K562 (cell line): ENCODE results near the gene HTRA3. TPM values are rescaled to one million over a fixed set of nuclear protein-coding genes. Genes with fewer than 3 reads are reported as not detected.

Experiments used
- ATAC-seq: fragments of 200-7000 bp; cut with Tn5 transposase; 3 replicates; pipeline ENCODE4 v1.9.1; 2020; ENCODE audit warnings: moderate library complexity
- BruUV-seq: library from RNA; stranded (reverse); fragments of 400-500 nt; replicated peaks from 2 replicates; lab custom pipeline; 2021; lab: Mats Ljungman, UMichigan
- CTCF ChIA-PET: fragments of 300-600 bp; formaldehyde crosslinking; extraction: SDS; loops from one replicate; lab custom pipeline; 2021; ENCODE audit warnings: low intra/inter-chr PET ratio; lab: Yijun Ruan, JAX
- POLR2A ChIA-PET: fragments of 300-600, 350-650 bp; sonication (Branson Sonifier 250); formaldehyde crosslinking; extraction: SDS; loops from one replicate; lab custom pipeline; 2021; ENCODE audit warnings: antibody characterized with exemption, inconsistent platforms; lab: Yijun Ruan, JAX
- DNase-seq, 4 experiments: peaks; one replicate each; pipeline versions ENCODE4 v3.0.0 to v3.0.0-alpha.2; 2011 to 2018; ENCODE audit warnings: low spot score in 3 of 4, mixed read lengths in 3 of 4; ENCODE audit errors: extremely low read depth in 1 of 4
- FAIRE-seq: peaks from 2 replicates; lab custom pipeline; 2011; peaks lifted over from hg19 to GRCh38; lab: Jason Lieb, UNC
- H2AFZ ChIP-seq: 2 replicates; pipeline ENCODE4 v1.6.0; 2011; ENCODE audit warnings: low read depth, low read length, control low read depth, inconsistent platforms
- H3K27ac ChIP-seq: fragments of 200-600 bp; 3 replicates; pipeline ENCODE4 v1.8.0; 2011; ENCODE audit warnings: low read depth, mild to moderate bottlenecking, control low read depth, inconsistent platforms, low read length, moderate library complexity, mixed read lengths; ENCODE audit errors: extremely low read depth
- H3K27me3 ChIP-seq, 2 experiments: fragments of 300-600 bp in 1 of 2; 2 replicates in 1 of 2; 3 replicates in 1 of 2; pipeline versions ENCODE4 v1.6.0 to v1.8.0; 2011; ENCODE audit warnings: inconsistent platforms in 2 of 2, low read length in 2 of 2, mild to moderate bottlenecking in 1 of 2, mixed read lengths in 1 of 2, moderate library complexity in 1 of 2; ENCODE audit not compliant: control insufficient read depth in 2 of 2, insufficient read depth in 2 of 2
- H3K36me3 ChIP-seq: fragments of 300-600 bp; 3 replicates; pipeline ENCODE4 v1.8.0; 2011; ENCODE audit warnings: mild to moderate bottlenecking, low read length, inconsistent platforms; ENCODE audit not compliant: control insufficient read depth, insufficient read depth
- H3K4me1 ChIP-seq, 2 experiments: fragments of 200-600 bp in 1 of 2; replicated peaks in 1 of 2; 2 replicates in 1 of 2; 3 replicates in 1 of 2; pipeline versions ENCODE4 v1.5.1 to v1.8.0; 2011; ENCODE audit warnings: inconsistent platforms in 2 of 2, low read length in 2 of 2, mild to moderate bottlenecking in 1 of 2, mixed read lengths in 1 of 2, moderate library complexity in 1 of 2; ENCODE audit not compliant: control insufficient read depth in 2 of 2, insufficient read depth in 2 of 2
- H3K4me2 ChIP-seq: 2 replicates; pipeline ENCODE4 v1.6.1; 2011; ENCODE audit warnings: low read length, control low read depth, inconsistent platforms, mixed read lengths; ENCODE audit not compliant: insufficient read depth
- H3K4me3 ChIP-seq: fragments of 200-600 bp; sonication (generic), shearing (Covaris generic); 2 replicates; pipeline ENCODE4 v1.5.1; 2016; ENCODE audit warnings: control low read depth, inconsistent platforms
- H3K79me2 ChIP-seq: fragments of 200-600 bp; 3 replicates; pipeline ENCODE4 v1.8.0; 2011; ENCODE audit warnings: low read length, inconsistent platforms; ENCODE audit not compliant: control insufficient read depth, insufficient read depth
- H3K9ac ChIP-seq, 2 experiments: 2 replicates each; pipeline versions ENCODE4 v1.6.0 to v1.6.1; 2011; ENCODE audit warnings: low read depth in 2 of 2, low read length in 2 of 2, control low read depth in 1 of 2, inconsistent platforms in 1 of 2, mild to moderate bottlenecking in 1 of 2, mixed read lengths in 1 of 2; ENCODE audit not compliant: insufficient read depth in 1 of 2
- H3K9me1 ChIP-seq: one replicate; pipeline ENCODE4 v1.6.0; 2011; ENCODE audit warnings: inconsistent platforms, mild to moderate bottlenecking, low read length, moderate library complexity; ENCODE audit not compliant: control insufficient read depth, insufficient read depth
- H3K9me3 ChIP-seq: replicated peaks from 2 replicates; pipeline ENCODE4 v1.5.1; 2011; ENCODE audit warnings: low read depth, low read length, inconsistent platforms; ENCODE audit not compliant: control insufficient read depth, insufficient read depth
- H4K20me1 ChIP-seq: replicated peaks from 2 replicates; pipeline ENCODE4 v1.6.1; 2011; ENCODE audit warnings: low read length, inconsistent platforms, mixed read lengths; ENCODE audit not compliant: control insufficient read depth, insufficient read depth
- ARNT ChIP-seq, 2 experiments: fragments of 450-650 bp; IDR thresholded peaks; 2 replicates each; pipeline ENCODE4 v1.6.1; 2016; ENCODE audit warnings: mild to moderate bottlenecking in 1 of 2
- CEBPG ChIP-seq, 3 experiments: fragments of 200-800 bp in 1 of 3; sonication (Bioruptor generic) in 1 of 3; sonication (generic) in 1 of 3; formaldehyde crosslinking in 1 of 3; IDR thresholded peaks in 2 of 3; conservative IDR thresholded peaks in 1 of 3; 2 replicates each; pipeline versions ENCODE4 v1.6.1 to v1.8.0; 2016 to 2022; ENCODE audit warnings: missing compliant biosample characterization in 2 of 3, missing genetic modification characterization in 2 of 3, mild to moderate bottlenecking in 1 of 3, missing genetic modification reagents in 1 of 3
- FOXK2 ChIP-seq, 2 experiments: fragments of 450-650 bp; IDR thresholded peaks in 1 of 2; conservative IDR thresholded peaks in 1 of 2; 2 replicates each; pipeline ENCODE4 v1.6.1; 2016; ENCODE audit warnings: low read depth in 2 of 2, mild to moderate bottlenecking in 1 of 2
- NFIC ChIP-seq: fragments of 450-650 bp; IDR thresholded peaks from 2 replicates; pipeline ENCODE4 v1.6.1; 2017; ENCODE audit warnings: mild to moderate bottlenecking, inconsistent platforms
- POU5F1 ChIP-seq: fragments of 150-350 bp; IDR thresholded peaks from 2 replicates; pipeline ENCODE4 v1.6.1; 2014; ENCODE audit warnings: borderline replicate concordance, low read length, low read depth, mild to moderate bottlenecking; ENCODE audit not compliant: partially characterized antibody
- SNIP1 ChIP-seq: fragments of 450-650 bp; IDR thresholded peaks from 2 replicates; pipeline ENCODE4 v1.7.1; 2017; ENCODE audit warnings: low read depth, mild to moderate bottlenecking
- SPI1 ChIP-seq: IDR thresholded peaks from 2 replicates; pipeline ENCODE4 v1.6.1; 2011; ENCODE audit warnings: low read depth, low read length, control low read depth, borderline replicate concordance
- ZNF561 ChIP-seq: fragments of 450-650 bp; formaldehyde crosslinking; conservative IDR thresholded peaks from 2 replicates; pipeline ENCODE4 v1.4.0; 2020; ENCODE audit warnings: mild to moderate bottlenecking, moderate library complexity
- WGBS: fragments of 100-300 bp; shearing (Covaris generic); methylation state at CpG from one replicate; pipeline ENCODE4 v1.1.6; 2016; ENCODE audit warnings: low coverage, mixed read lengths; ENCODE audit not compliant: insufficient coverage; ENCODE audit errors: missing lambda C conversion rate; 5-methylcytosine and 5-hydroxymethylcytosine counted together
- in situ Hi-C: fragments of 300-500 bp; cut with MboI; formaldehyde crosslinking; loops from 4 replicates; pipeline ENCODE4 v1.15.0; 2018; ENCODE audit warnings: inconsistent platforms, mixed read lengths
- intact Hi-C: fragments of 100-400 bp; cut with micrococcal nuclease; formaldehyde crosslinking; loops from 2 replicates; pipeline ENCODE4 v1.14.2; 2022
- polyA plus RNA-seq, 8 experiments: library from polyadenylated mRNA; depleted of rRNA in 4 of 8; stranded (reverse) in 5 of 8; unstranded in 3 of 8; fragments of >200 nt; fragmentation: Nextera tagmentation in 2 of 8; fragmentation: Illumina TruSeq in 1 of 8; extraction: Ambion mirVana in 2 of 8; extraction: Trizol in 1 of 8; gene quantifications; 2 replicates each; pipeline versions ENCODE4 v1.2.1 to v1.2.3, GENCODE V29; 2011 to 2014; ENCODE audit warnings: inconsistent platforms in 1 of 8, missing spikeins in 1 of 8
- total RNA-seq, 7 experiments: library from RNA; depleted of rRNA in 6 of 7; stranded (reverse); fragments of >200 nt in 6 of 7; fragmentation: Illumina TruSeq in 2 of 7; extraction: Trizol in 2 of 7; gene quantifications; 2 replicates each; pipeline versions ENCODE4 v1.2.1 to v1.2.3, GENCODE V29; 2011 to 2021; ENCODE audit warnings: low replicate concordance in 1 of 7

The HTRA3 gene
- total and polyA plus RNA-seq, 9 of the 15 experiments (the other 6 are each of a cell fraction or from before 2014, with no cell fraction given): 0.04 TPM; not detected in 8

DNA sequence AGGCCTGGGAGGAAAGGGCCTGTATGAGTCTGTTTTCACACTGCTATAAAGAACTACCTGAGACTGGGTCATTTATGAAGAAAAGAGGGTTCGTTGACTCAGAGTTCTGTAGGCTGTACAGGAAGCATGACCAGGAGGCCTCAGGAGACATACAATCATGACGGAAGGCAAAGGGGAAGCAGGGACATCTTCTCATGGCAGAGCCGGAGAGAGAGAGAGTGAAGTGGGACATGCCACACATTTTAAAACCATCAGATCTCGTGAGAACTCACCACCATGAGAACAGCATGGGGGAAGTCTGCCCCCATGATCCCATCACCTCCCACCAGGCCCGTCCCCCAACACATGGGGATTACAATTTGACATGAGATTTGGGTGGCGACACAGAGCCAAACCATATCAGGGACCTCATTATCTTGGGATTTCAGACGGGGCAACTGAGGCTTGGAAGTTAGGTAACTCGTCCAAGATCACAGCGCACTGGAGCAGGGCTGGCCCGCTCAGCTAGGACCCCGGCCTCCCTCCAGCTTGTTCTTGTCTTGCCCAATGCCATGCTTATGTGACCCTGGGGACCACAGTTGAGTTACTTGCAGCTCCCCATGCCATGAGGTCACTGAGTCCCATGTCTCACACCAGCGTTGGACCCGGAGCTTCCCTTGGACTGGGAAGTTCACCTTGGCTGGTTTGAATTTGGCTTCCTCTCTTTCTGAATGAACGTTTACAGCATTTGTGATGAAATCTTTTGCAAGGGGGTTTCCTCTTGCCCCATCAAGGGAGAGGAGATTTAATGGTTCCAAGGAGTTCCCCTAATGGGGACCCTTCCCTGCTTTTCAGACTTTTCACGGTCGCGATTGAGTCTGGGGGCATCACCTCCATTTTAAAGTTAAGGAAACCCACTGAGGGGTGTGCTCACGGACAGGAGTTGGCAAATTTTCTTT, 18.1 kb downstream of the HTRA3 start:
- BruUV-seq: no TSS peak

More for the DNA sequence above, 18.1 kb downstream of the HTRA3 start:
- FAIRE-seq: no peak
- no peak for ATAC-seq
- Histone ChIP-seq H4K20me1 (peaks cover 9% of the 10 kb centered on the region), H3K36me3 (no peaks in the 10 kb centered on the region), H3K4me2 (no peak overlapping the region), H3K27ac (no peak overlapping the region), H3K4me3 (no peak overlapping the region), H3K27me3 (peaks cover 2 to 84% of the 10 kb centered on the region in 2 experiments; a peak in 4 of 5 replicates), H3K4me1 (peaks cover 0 to 20% of the 10 kb centered on the region in 2 experiments; a peak in 2 of 5 replicates), H3K9me1 (no peaks in the 10 kb centered on the region), H3K79me2 (no peaks in the 10 kb centered on the region), H3K9ac (no peak overlapping the region; a peak in 1 of 4 replicates), H2AFZ (no peak overlapping the region), H3K9me3 (no peaks in the 10 kb centered on the region)
- no peak for TF ChIP-seq ARNT (IDR thresholded peaks at IDR 0.05)
- no peak for TF ChIP-seq POU5F1
- no peak for TF ChIP-seq SPI1
- TF ChIP-seq CEBPG (CRISPR knock-in tag; IDR thresholded peaks at IDR 0.05): no peak
- TF ChIP-seq CEBPG (tag; conservative IDR thresholded peaks at IDR 0.05 in 1 of 2, IDR thresholded peaks at IDR 0.05 in 1 of 2): peak in 1 of 2 experiments; percentile 59; a peak in 2 of 4 replicates
- 0 out of 2 replicates have a peak, but pooled peaks have one; percentile 32 for TF ChIP-seq ZNF561 (CRISPR knock-in tag)
- no peak for TF ChIP-seq FOXK2 (conservative IDR thresholded peaks at IDR 0.05 in 1 of 2, IDR thresholded peaks at IDR 0.05 in 1 of 2; ENCODE audit: low read depth in 2 of 2)
- no peak for TF ChIP-seq NFIC
- no peak for TF ChIP-seq SNIP1
- POLR2A ChIA-PET: interaction anchor here (0.7 to 1.4 kb wide), 3 partner anchors 16 to 19 kb away, joined by 3 to 6 read pairs (median 5); no protein-coding TSS in a partner anchor
- CTCF ChIA-PET: no interaction called here
- WGBS: 24% methylated on average over 18 of the region's 18 CpGs
- in situ Hi-C loops: no loop called here
- intact Hi-C loops: no loop called here
- DNase-seq: no peak
